Erythroblast (primary cell): ENCODE results near the gene LRTM2.

ENCODE experiments used
- GATA1 ChIP-seq: IDR thresholded peaks from 2 replicates; pipeline ENCODE4 v1.6.1; 2011; ENCODE audit warnings: low read depth, mild to moderate bottlenecking, control low read depth, low read length, moderate library complexity
- POLR2A ChIP-seq: IDR thresholded peaks from 2 replicates; pipeline ENCODE4 v1.6.1; 2011; ENCODE audit warnings: mild to moderate bottlenecking, low read length

- TF ChIP-seq POLR2A (no peak), GATA1 (no peak)
Measured at GRCh38 chr12:1884651-1885050, 64.3 kb downstream of the LRTM2 start.
